ENCODE measurements around the gene CEACAM8.
"Not testable (repeated sequence)": the region's sequence is repeated elsewhere in the genome, so short reads cannot be mapped to it uniquely, and the experiment has no call there.

Gene CEACAM8

GRCh38 chr19:42548552-42548951, 46.2 kb downstream of the CEACAM8 start:
- no peak overlapping the region for H3K27ac ChIP-seq
- H3K4me3 ChIP-seq, result no peak overlapping the region

- H3K4me3 ChIP-seq, result no peak overlapping the region
Observed at GRCh38 chr19:42547929-42548328, 46.8 kb downstream of the CEACAM8 start.

GRCh38 chr19:42546831-42547500, 47.8 kb downstream of the CEACAM8 start:
- Histone ChIP-seq H3K4me3 (no peak overlapping the region), H3K27ac (no peak overlapping the region)

More at GRCh38 chr19:42547929-42548328, 46.8 kb downstream of the CEACAM8 start:
- H3K27ac ChIP-seq, result no peak overlapping the region

- no peak overlapping the region for H3K4me3 ChIP-seq
- no peak overlapping the region for H3K27ac ChIP-seq
Observed at GRCh38 chr19:42544146-42544545, 50.6 kb downstream of the CEACAM8 start.

- Histone ChIP-seq H3K4me3 (no peak overlapping the region), H3K27ac (no peak overlapping the region)
Observed at GRCh38 chr19:42542791-42543190, 51.9 kb downstream of the CEACAM8 start.

GRCh38 chr19:42540071-42540553, 54.6 kb downstream of the CEACAM8 start:
- Histone ChIP-seq H3K4me3 (no peak overlapping the region), H3K27ac (no peak overlapping the region)

- no peak overlapping the region for H3K4me3 ChIP-seq
- H3K27ac ChIP-seq, result no peak overlapping the region
Observed at GRCh38 chr19:42538841-42539709, 55.6 kb downstream of the CEACAM8 start.

GRCh38 chr19:42535276-42535675, 59.4 kb downstream of the CEACAM8 start:
- not testable (repeated sequence) for H3K27ac ChIP-seq, H3K4me3 ChIP-seq

- H3K27ac ChIP-seq, result no peak overlapping the region
- H3K4me3 ChIP-seq, result no peak overlapping the region
Observed at GRCh38 chr19:42534391-42534790, 60.3 kb downstream of the CEACAM8 start.

- Histone ChIP-seq H3K4me3 (no peak overlapping the region), H3K27ac (no peak overlapping the region)
Observed at GRCh38 chr19:42532891-42533290, 61.8 kb downstream of the CEACAM8 start.

GRCh38 chr19:42531313-42531712, 63.4 kb downstream of the CEACAM8 start:
- Histone ChIP-seq H3K27ac (no peak overlapping the region), H3K4me3 (no peak overlapping the region)

Measured in skin epidermis (tissue), 12 donors.